Measurements from ENCODE around the gene JAML. TPM values are rescaled to one million over a fixed set of nuclear protein-coding genes. Genes with fewer than 3 reads are reported as not detected.

Gene JAML
- total RNA-seq, 1 experiment from 2014 or later = 5.4 TPM

DNA sequence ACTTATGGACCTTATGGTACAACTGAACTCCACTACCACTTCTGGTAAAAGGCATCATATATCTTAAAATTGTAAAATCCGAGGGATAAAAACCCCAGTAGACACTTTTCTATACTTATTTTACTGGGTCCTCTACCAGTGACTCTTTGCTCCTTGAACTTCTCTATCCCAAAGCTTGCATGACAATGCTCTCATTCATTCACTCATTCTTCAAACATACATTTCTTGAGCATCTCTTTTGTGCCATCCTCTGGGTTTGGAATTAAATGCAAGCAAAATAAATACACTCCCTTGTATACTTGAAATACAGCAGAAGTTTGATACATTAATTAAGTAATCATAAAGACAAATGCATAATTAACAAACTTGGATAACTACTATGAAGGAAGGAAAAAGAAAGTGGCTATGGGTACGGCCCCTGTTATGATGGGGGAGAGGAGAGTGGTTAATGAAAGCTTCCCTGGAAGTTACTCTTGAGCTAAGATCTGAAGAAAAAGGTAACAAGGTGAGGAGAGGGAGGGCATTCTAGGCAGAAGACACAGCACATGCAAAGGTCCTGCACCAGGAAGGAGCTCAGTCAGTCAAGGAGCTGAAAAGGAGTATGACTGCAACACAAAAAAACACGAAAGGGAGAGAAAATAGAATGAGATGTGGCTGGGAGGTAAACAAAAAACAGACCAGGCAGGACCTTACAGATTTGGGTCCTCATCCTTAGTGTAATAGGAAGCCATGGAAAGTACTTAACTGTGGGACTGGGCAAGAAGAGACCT, 19.4 kb upstream of the JAML start:
- Histone ChIP-seq H3K27ac (ENCODE audit: low read length) (no peak overlapping the region), H4K20me1 (ENCODE audit: insufficient read depth, low read depth, low read length) (no peaks in the 10 kb centered on the region), H3K27me3 (ENCODE audit: low read length) (no peaks in the 10 kb centered on the region), H3K9me3 (ENCODE audit: low read length) (no peaks in the 10 kb centered on the region), H3K9ac (ENCODE audit: low read length) (no peak overlapping the region), H3K36me3 (ENCODE audit: insufficient read depth, low read length) (no peaks in the 10 kb centered on the region), H3K4me2 (ENCODE audit: low read depth, low read length, poor library complexity, severe bottlenecking) (no peak overlapping the region), H3K79me2 (ENCODE audit: low read length) (no peaks in the 10 kb centered on the region), H3K9me2 (replicated peaks; ENCODE audit: insufficient read depth, low read length) (no peaks in the 10 kb centered on the region), H3K4me1 (ENCODE audit: low read length) (peaks cover 7% of the 10 kb centered on the region; the same call in 1 of the 2 replicates), H3K4me3 (ENCODE audit: low read length) (no peak overlapping the region), H2AFZ (ENCODE audit: low read length) (no peak overlapping the region)
- no peak for DNase-seq

DNA sequence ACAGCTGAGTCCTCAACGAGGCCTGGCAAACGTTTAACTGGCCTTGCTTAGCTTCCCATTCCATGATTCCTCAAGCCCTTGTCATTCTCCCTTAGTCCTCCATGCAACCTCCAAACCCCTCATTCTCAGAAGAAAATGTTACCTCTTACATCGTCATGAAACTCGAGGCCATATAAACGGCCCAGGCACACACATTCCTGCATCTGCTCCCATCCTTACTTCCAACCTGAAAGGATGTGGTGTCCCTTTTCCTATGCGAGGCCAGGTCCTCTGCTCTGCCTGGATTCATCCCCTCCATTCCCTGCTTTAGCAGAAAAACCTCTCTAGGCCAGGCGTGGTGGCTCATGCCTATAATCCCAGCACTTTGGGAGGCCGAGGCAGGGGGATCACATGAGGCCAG, 18.4 kb upstream of the JAML start:
- Histone ChIP-seq H3K4me1 (ENCODE audit: low read length) (peaks cover 12% of the 10 kb centered on the region), H3K9me2 (replicated peaks; ENCODE audit: insufficient read depth, low read length) (no peaks in the 10 kb centered on the region), H3K9ac (ENCODE audit: low read length) (no peak overlapping the region), H3K9me3 (ENCODE audit: low read length) (no peaks in the 10 kb centered on the region), H3K4me3 (ENCODE audit: low read length) (no peak overlapping the region), H3K27me3 (ENCODE audit: low read length) (no peaks in the 10 kb centered on the region), H3K27ac (ENCODE audit: low read length) (no peak overlapping the region), H3K79me2 (ENCODE audit: low read length) (no peaks in the 10 kb centered on the region), H2AFZ (ENCODE audit: low read length) (no peak overlapping the region), H3K36me3 (ENCODE audit: insufficient read depth, low read length) (no peaks in the 10 kb centered on the region), H3K4me2 (ENCODE audit: low read depth, low read length, poor library complexity, severe bottlenecking) (no peak overlapping the region), H4K20me1 (ENCODE audit: insufficient read depth, low read depth, low read length) (no peaks in the 10 kb centered on the region)
- DNase-seq = no peak

DNA sequence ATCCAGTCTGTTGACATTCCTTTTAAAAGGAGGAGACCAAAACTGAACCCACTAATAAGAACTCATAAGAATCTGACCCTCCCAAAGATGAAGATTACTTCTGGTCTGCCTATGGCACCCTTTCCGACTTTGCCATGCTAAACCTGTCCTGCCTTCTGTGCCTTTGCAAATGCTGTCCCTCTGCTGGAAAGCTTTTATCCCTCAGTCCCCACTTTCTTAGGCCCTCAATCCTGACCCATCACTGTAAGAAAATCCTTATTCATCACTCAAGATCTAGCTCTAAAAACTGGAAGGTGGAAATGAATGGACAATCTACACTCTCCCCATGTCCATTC, 16.9 kb upstream of the JAML start:
- H3K4me2 ChIP-seq (ENCODE audit: low read depth, low read length, poor library complexity, severe bottlenecking) = no peak overlapping the region
- H3K4me3 ChIP-seq (ENCODE audit: low read length) = no peak overlapping the region
- H3K4me1 ChIP-seq (ENCODE audit: low read length) = peaks cover 16% of the 10 kb centered on the region

DNA sequence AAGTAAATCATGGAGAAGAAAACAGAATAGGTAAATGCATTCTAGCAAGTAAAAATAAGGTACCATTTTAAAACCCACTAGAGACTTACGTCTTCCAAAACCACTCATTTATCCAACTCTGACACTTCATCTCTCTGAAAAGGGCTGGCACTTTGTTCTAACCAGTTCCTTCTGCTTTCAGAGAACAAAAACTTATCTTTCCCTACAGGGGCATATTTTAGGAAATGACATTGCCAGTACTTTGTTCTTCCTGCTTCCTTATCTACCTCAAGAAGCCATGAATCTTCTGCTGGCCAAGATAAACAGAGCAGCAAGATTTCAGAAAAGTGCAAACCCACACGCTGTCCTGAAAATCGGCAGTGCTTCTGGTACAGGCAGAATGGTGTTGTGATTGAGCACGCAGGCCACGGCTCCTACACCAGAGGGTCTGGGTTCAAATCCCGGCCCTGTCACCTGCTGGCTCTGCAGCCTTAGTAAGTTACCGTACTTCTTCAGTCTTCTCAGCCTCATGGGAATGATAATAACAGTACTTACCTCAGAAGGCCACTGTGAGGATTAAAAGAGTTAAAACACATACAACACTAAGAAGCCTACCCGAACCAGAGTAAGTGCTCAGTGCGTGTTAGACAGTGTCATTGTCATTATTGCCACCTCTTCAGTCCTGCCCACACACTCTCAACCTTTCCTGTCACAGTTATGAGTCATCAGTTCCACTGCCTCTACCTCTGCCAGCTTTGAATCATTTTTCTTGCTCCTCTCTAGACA, 16.4 kb upstream of the JAML start:
- DNase-seq = no peak
- no peaks in the 10 kb centered on the region for H3K9me3 ChIP-seq (ENCODE audit: low read length)
- H3K4me1 ChIP-seq (ENCODE audit: low read length) = peaks cover 21% of the 10 kb centered on the region
- H3K9me2 ChIP-seq (replicated peaks; ENCODE audit: insufficient read depth, low read length) = no peaks in the 10 kb centered on the region
- no peak overlapping the region for H3K9ac ChIP-seq (ENCODE audit: low read length)
- H3K27me3 ChIP-seq (ENCODE audit: low read length) = no peaks in the 10 kb centered on the region
- no peak overlapping the region for H2AFZ ChIP-seq (ENCODE audit: low read length)
- no peaks in the 10 kb centered on the region for H4K20me1 ChIP-seq (ENCODE audit: insufficient read depth, low read depth, low read length)
- H3K36me3 ChIP-seq (ENCODE audit: insufficient read depth, low read length) = no peaks in the 10 kb centered on the region
- H3K4me2 ChIP-seq (ENCODE audit: low read depth, low read length, poor library complexity, severe bottlenecking) = no peak overlapping the region
- no peaks in the 10 kb centered on the region for H3K79me2 ChIP-seq (ENCODE audit: low read length)
- no peak overlapping the region for H3K4me3 ChIP-seq (ENCODE audit: low read length)
- no peak overlapping the region for H3K27ac ChIP-seq (ENCODE audit: low read length)

More for the DNA sequence above, 16.9 kb upstream of the JAML start:
- H3K9me2 ChIP-seq (replicated peaks; ENCODE audit: insufficient read depth, low read length) = no peaks in the 10 kb centered on the region
- H4K20me1 ChIP-seq (ENCODE audit: insufficient read depth, low read depth, low read length) = no peaks in the 10 kb centered on the region
- H3K79me2 ChIP-seq (ENCODE audit: low read length) = no peaks in the 10 kb centered on the region
- no peaks in the 10 kb centered on the region for H3K27me3 ChIP-seq (ENCODE audit: low read length)
- no peak overlapping the region for H3K9ac ChIP-seq (ENCODE audit: low read length)
- no peak overlapping the region for H3K27ac ChIP-seq (ENCODE audit: low read length)
- H2AFZ ChIP-seq (ENCODE audit: low read length) = no peak overlapping the region
- no peaks in the 10 kb centered on the region for H3K9me3 ChIP-seq (ENCODE audit: low read length)
- no peaks in the 10 kb centered on the region for H3K36me3 ChIP-seq (ENCODE audit: insufficient read depth, low read length)
- DNase-seq = no peak

DNA sequence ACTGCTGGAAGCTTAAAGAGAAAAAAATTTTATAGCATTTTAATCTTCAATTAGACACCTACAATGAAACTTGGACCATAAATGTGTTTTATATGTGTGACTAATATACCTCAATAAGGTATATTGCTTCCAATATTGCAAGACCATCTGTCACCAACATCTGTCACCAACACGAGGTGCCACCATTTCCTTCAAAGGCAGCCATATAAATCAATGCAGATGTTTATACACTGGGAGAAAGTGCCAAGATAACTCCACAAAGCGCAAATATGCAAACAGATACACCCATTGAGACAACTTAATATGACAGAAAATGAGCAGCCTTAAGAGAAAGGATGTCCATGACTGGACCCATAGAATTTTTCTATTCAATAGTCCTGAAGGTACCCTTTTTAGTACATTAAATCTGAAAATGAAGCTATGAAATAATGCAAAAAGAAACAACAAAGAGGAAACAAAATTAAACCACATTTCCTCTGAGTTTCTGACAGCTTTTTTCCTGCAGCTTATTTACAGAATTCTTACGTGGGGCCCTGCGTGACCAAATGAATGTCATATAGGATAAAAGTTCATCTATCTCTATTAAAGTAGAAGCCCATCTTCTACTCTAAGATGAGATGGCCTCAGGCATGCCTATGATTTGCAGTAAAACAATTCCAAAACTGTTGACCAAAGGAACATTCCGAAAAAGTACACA, 14.8 kb upstream of the JAML start:
- H3K27ac ChIP-seq (ENCODE audit: low read length) = no peak overlapping the region
- H4K20me1 ChIP-seq (ENCODE audit: insufficient read depth, low read depth, low read length) = no peaks in the 10 kb centered on the region
- DNase-seq = no peak
- H3K9ac ChIP-seq (ENCODE audit: low read length) = no peak overlapping the region
- H3K36me3 ChIP-seq (ENCODE audit: insufficient read depth, low read length) = no peaks in the 10 kb centered on the region
- peaks cover 32% of the 10 kb centered on the region for H3K4me1 ChIP-seq (ENCODE audit: low read length)
- H3K4me3 ChIP-seq (ENCODE audit: low read length) = no peak overlapping the region
- H3K27me3 ChIP-seq (ENCODE audit: low read length) = no peaks in the 10 kb centered on the region
- no peaks in the 10 kb centered on the region for H3K9me2 ChIP-seq (replicated peaks; ENCODE audit: insufficient read depth, low read length)
- H3K9me3 ChIP-seq (ENCODE audit: low read length) = no peaks in the 10 kb centered on the region
- no peak overlapping the region for H2AFZ ChIP-seq (ENCODE audit: low read length)
- H3K4me2 ChIP-seq (ENCODE audit: low read depth, low read length, poor library complexity, severe bottlenecking) = no peak overlapping the region
- H3K79me2 ChIP-seq (ENCODE audit: low read length) = no peaks in the 10 kb centered on the region

GRCh38 chr11:118238929-118239328, 14.1 kb upstream of the JAML start:
- Histone ChIP-seq H3K4me2 (ENCODE audit: low read depth, low read length, poor library complexity, severe bottlenecking) (no peak overlapping the region), H2AFZ (ENCODE audit: low read length) (no peak overlapping the region), H3K4me3 (ENCODE audit: low read length) (no peak overlapping the region), H3K9ac (ENCODE audit: low read length) (no peak overlapping the region), H3K27me3 (ENCODE audit: low read length) (no peaks in the 10 kb centered on the region), H3K9me3 (ENCODE audit: low read length) (no peaks in the 10 kb centered on the region), H4K20me1 (ENCODE audit: insufficient read depth, low read depth, low read length) (no peaks in the 10 kb centered on the region), H3K27ac (ENCODE audit: low read length) (no peak overlapping the region), H3K4me1 (ENCODE audit: low read length) (peaks cover 35% of the 10 kb centered on the region), H3K9me2 (replicated peaks; ENCODE audit: insufficient read depth, low read length) (no peaks in the 10 kb centered on the region), H3K36me3 (ENCODE audit: insufficient read depth, low read length) (no peaks in the 10 kb centered on the region), H3K79me2 (ENCODE audit: low read length) (no peaks in the 10 kb centered on the region)
- no peak for DNase-seq

- no peaks in the 10 kb centered on the region for H3K27me3 ChIP-seq (ENCODE audit: low read length)
- no peaks in the 10 kb centered on the region for H3K36me3 ChIP-seq (ENCODE audit: insufficient read depth, low read length)
- peaks cover 35% of the 10 kb centered on the region for H3K4me1 ChIP-seq (ENCODE audit: low read length)
- no peak overlapping the region for H3K4me3 ChIP-seq (ENCODE audit: low read length)
- H2AFZ ChIP-seq (ENCODE audit: low read length) = no peak overlapping the region
- no peak for DNase-seq
- H3K9me3 ChIP-seq (ENCODE audit: low read length) = no peaks in the 10 kb centered on the region
- no peak overlapping the region for H3K27ac ChIP-seq (ENCODE audit: low read length)
- no peaks in the 10 kb centered on the region for H3K79me2 ChIP-seq (ENCODE audit: low read length)
- H3K9ac ChIP-seq (ENCODE audit: low read length) = no peak overlapping the region
- no peaks in the 10 kb centered on the region for H4K20me1 ChIP-seq (ENCODE audit: insufficient read depth, low read depth, low read length)
- no peaks in the 10 kb centered on the region for H3K9me2 ChIP-seq (replicated peaks; ENCODE audit: insufficient read depth, low read length)
- no peak overlapping the region for H3K4me2 ChIP-seq (ENCODE audit: low read depth, low read length, poor library complexity, severe bottlenecking)
These were observed 13.6 kb upstream of the JAML start for GRCh38 chr11:118238421-118238820.

- no peaks in the 10 kb centered on the region for H3K9me2 ChIP-seq (replicated peaks; ENCODE audit: insufficient read depth, low read length)
- H3K79me2 ChIP-seq (ENCODE audit: low read length) = no peaks in the 10 kb centered on the region
- H3K27ac ChIP-seq (ENCODE audit: low read length) = peak overlapping the region; percentile 13; the same call in 1 of the 2 replicates
- no peaks in the 10 kb centered on the region for H3K27me3 ChIP-seq (ENCODE audit: low read length)
- no peaks in the 10 kb centered on the region for H3K36me3 ChIP-seq (ENCODE audit: insufficient read depth, low read length)
- no peak overlapping the region for H3K4me2 ChIP-seq (ENCODE audit: low read depth, low read length, poor library complexity, severe bottlenecking)
- no peak overlapping the region for H3K4me3 ChIP-seq (ENCODE audit: low read length)
- no peak overlapping the region for H3K9ac ChIP-seq (ENCODE audit: low read length)
- no peaks in the 10 kb centered on the region for H3K9me3 ChIP-seq (ENCODE audit: low read length)
- DNase-seq = no peak
- H4K20me1 ChIP-seq (ENCODE audit: insufficient read depth, low read depth, low read length) = no peaks in the 10 kb centered on the region
- peaks cover 28% of the 10 kb centered on the region for H3K4me1 ChIP-seq (ENCODE audit: low read length)
- no peak overlapping the region for H2AFZ ChIP-seq (ENCODE audit: low read length)
These were observed 11.4 kb upstream of the JAML start for GRCh38 chr11:118236170-118236569.
